Measurements from ENCODE around the gene CHST9. TPM values are rescaled to one million over a fixed set of nuclear protein-coding genes. Genes with fewer than 3 reads are reported as not detected.

The CHST9 gene
- total RNA-seq, 1 donor from 2014 or later: 0.49 TPM

- Mint-ChIP-seq H3K36me3 (ENCODE audit: low read depth) (no peaks in the 10 kb centered on the region), H3K27ac (ENCODE audit: unreplicated experiment) (no peak overlapping the region), H3K4me3 (no peak overlapping the region), H3K9me3 (peaks cover 3% of the 10 kb centered on the region), H3K27me3 (ENCODE audit: low read depth) (no peaks in the 10 kb centered on the region), H3K4me1 (peaks cover 4% of the 10 kb centered on the region)
- DNase-seq (ENCODE audit: low read depth, low spot score): no peak
- TF ChIP-seq CTCF (conservative IDR thresholded peaks at IDR 0.05): no peak
Measured at GRCh38 chr18:26992926-26993325, 192.2 kb downstream of the CHST9 start.

- H3K4me1 Mint-ChIP-seq: peaks cover 4% of the 10 kb centered on the region
- no peaks in the 10 kb centered on the region for H3K27me3 Mint-ChIP-seq (ENCODE audit: low read depth)
- H3K9me3 Mint-ChIP-seq: peaks cover 6% of the 10 kb centered on the region
- no peak for TF ChIP-seq CTCF (conservative IDR thresholded peaks at IDR 0.05)
- DNase-seq (ENCODE audit: low read depth, low spot score): no peak
- peaks cover 7% of the 10 kb centered on the region for H3K36me3 Mint-ChIP-seq (ENCODE audit: low read depth)
- H3K27ac Mint-ChIP-seq (ENCODE audit: unreplicated experiment): no peak overlapping the region
- H3K4me3 Mint-ChIP-seq: no peak overlapping the region
Measured at GRCh38 chr18:26989842-26990241, 195.3 kb downstream of the CHST9 start.

GRCh38 chr18:26981360-26982082, 203.6 kb downstream of the CHST9 start:
- TF ChIP-seq CTCF (conservative IDR thresholded peaks at IDR 0.05): no peak
- DNase-seq (ENCODE audit: low read depth, low spot score): peak; percentile 20
- no peak overlapping the region for H3K4me3 Mint-ChIP-seq
- peaks cover 3% of the 10 kb centered on the region for H3K9me3 Mint-ChIP-seq
- H3K4me1 Mint-ChIP-seq: peaks cover 49% of the 10 kb centered on the region
- H3K27ac Mint-ChIP-seq (ENCODE audit: unreplicated experiment): peak overlapping the region; percentile 54
- peaks cover 8% of the 10 kb centered on the region for H3K36me3 Mint-ChIP-seq (ENCODE audit: low read depth)
- H3K27me3 Mint-ChIP-seq (ENCODE audit: low read depth): no peaks in the 10 kb centered on the region

GRCh38 chr18:26978812-26979341, 206.2 kb downstream of the CHST9 start:
- Mint-ChIP-seq H3K4me1 (peaks cover 55% of the 10 kb centered on the region), H3K27me3 (ENCODE audit: low read depth) (no peaks in the 10 kb centered on the region), H3K27ac (ENCODE audit: unreplicated experiment) (no peak overlapping the region), H3K4me3 (no peak overlapping the region), H3K9me3 (peaks cover 3% of the 10 kb centered on the region), H3K36me3 (ENCODE audit: low read depth) (peaks cover 3% of the 10 kb centered on the region)
- DNase-seq (ENCODE audit: low read depth, low spot score): no peak
- TF ChIP-seq CTCF (conservative IDR thresholded peaks at IDR 0.05): no peak

GRCh38 chr18:26977781-26978180, 207.3 kb downstream of the CHST9 start:
- Mint-ChIP-seq H3K9me3 (peaks cover 6% of the 10 kb centered on the region), H3K36me3 (ENCODE audit: low read depth) (peaks cover 2% of the 10 kb centered on the region), H3K4me1 (peaks cover 55% of the 10 kb centered on the region), H3K4me3 (no peak overlapping the region), H3K27me3 (ENCODE audit: low read depth) (no peaks in the 10 kb centered on the region), H3K27ac (ENCODE audit: unreplicated experiment) (no peak overlapping the region)
- no peak for DNase-seq (ENCODE audit: low read depth, low spot score)
- TF ChIP-seq CTCF (conservative IDR thresholded peaks at IDR 0.05): no peak

All from neural crest cell (in vitro differentiated cells).